Measurements from ENCODE around the gene LURAP1L.
"Not testable (repeated sequence)": the region's sequence is repeated elsewhere in the genome, so short reads cannot be mapped to it uniquely, and the experiment has no call there.

Gene LURAP1L

DNA sequence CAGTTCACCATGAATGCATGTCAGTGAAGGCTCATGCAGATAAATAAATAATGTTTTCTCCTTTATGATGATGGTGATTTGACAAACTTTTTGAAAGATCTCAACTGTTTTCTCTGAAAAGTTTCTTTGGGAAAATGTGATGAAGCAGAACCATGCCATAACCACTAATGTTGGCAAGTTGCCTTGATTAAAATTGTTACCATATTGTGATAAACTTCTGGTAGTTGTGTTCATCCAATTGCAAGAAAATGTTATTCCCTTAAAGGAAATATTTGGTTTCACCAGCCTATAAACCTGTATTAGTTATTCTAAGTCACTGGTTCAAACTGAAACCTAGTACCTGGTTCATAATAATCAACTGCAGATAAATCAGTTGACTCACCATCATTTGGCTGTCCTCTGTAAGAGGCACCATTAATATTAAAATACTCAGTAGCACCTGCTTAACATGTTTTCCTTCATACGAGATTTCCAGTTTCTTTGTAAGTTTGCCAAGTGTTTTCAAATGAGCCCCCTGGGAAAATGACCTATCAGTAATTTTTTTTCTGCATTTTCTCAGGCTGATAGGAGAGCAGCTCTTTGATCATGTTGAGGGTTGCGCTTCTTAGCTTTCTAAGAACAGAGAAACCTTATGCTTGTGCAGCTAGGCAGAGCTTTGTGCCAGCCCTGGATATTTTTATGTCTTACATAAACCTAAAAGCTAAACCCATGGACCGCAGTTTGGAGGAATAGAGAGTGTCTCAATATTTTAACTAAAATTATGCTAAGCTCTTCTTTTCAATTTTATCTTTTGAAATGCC is 88.0 kb downstream of the LURAP1L start:
- DNase-seq = no peak

DNA sequence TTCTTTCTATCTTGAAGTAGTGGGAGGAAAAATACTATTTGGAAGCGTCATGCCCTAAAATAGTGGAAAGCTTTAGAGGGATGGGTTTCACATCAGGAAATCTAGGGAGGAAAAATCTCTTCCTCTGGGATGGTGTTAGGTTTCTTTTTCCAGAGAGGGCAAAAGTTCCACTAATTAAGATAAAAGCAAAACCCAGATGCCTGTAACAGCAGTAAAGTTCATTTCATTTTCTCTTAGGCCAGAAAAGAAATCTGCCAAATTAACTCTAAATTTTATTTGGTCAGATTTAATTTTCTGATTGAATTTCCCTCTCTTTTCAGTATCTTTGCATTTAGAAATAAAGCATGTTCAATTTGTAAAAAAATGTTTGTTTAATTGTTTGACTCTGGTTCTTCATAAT is 88.8 kb downstream of the LURAP1L start:
- no peak for DNase-seq

DNA sequence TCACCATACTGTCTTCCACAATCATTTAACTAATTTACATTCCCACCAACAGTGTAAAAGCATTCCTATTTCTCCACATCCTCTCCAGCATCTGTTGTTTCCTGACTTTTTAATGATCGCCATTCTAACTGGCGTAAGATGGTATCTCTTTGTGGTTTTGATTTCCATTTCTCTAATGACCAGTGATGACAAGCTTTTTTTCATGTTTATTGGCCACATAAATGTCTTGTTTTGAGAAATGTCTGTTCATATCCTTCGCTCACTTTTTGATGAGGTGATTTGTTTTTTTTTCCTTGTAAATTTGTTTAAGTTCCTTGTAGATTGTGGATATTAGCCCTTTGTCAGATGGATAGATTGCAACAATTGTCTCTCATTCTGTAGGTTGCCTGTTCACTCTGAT is 90.6 kb downstream of the LURAP1L start:
- not testable (repeated sequence) for DNase-seq
